ENCODE measurements around the gene COG3. TPM values are rescaled to one million over a fixed set of nuclear protein-coding genes. Genes with fewer than 3 reads are reported as not detected.

COG3 gene
- total and polyA plus RNA-seq, 2 donors from 2014 or later: 18.0 to 26.0 TPM

GRCh38 chr13:45518525-45519245 lies 53.9 kb downstream of the COG3 start:
- H3K4me3 ChIP-seq (ENCODE audit: low read length in 3 of 3): no peak overlapping the region
- H3K27ac ChIP-seq (ENCODE audit: low read depth in 2 of 2, low read length in 2 of 2): no peak overlapping the region
- no peaks in the 10 kb centered on the region for H3K27me3 ChIP-seq (ENCODE audit: control insufficient read depth, insufficient read depth, low read length)
- H3K4me1 ChIP-seq (ENCODE audit: control insufficient read depth in 2 of 3, insufficient read depth in 2 of 3, low read depth in 1 of 3, low read length in 3 of 3): no peaks in the 10 kb centered on the region
- peaks cover 11 to 46% (median 34%) of the 10 kb centered on the region in 3 donors for H3K36me3 ChIP-seq (ENCODE audit: control insufficient read depth in 2 of 3, insufficient read depth in 3 of 3, low read length in 3 of 3)
- DNase-seq: no peak
- H3K9ac ChIP-seq (ENCODE audit: low read length in 3 of 3): no peak overlapping the region
- intact Hi-C loops (cut with DNase I): no loop called here
- H3K9me3 ChIP-seq (ENCODE audit: control insufficient read depth in 2 of 3, insufficient read depth in 1 of 3, low read length in 3 of 3): no peaks in the 10 kb centered on the region
- TF ChIP-seq, protein P1, sequence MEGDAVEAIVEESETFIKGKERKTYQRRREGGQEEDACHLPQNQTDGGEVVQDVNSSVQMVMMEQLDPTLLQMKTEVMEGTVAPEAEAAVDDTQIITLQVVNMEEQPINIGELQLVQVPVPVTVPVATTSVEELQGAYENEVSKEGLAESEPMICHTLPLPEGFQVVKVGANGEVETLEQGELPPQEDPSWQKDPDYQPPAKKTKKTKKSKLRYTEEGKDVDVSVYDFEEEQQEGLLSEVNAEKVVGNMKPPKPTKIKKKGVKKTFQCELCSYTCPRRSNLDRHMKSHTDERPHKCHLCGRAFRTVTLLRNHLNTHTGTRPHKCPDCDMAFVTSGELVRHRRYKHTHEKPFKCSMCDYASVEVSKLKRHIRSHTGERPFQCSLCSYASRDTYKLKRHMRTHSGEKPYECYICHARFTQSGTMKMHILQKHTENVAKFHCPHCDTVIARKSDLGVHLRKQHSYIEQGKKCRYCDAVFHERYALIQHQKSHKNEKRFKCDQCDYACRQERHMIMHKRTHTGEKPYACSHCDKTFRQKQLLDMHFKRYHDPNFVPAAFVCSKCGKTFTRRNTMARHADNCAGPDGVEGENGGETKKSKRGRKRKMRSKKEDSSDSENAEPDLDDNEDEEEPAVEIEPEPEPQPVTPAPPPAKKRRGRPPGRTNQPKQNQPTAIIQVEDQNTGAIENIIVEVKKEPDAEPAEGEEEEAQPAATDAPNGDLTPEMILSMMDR (IDR thresholded peaks at IDR 0.05; ENCODE audit: borderline replicate concordance, extremely low read depth, insufficient read depth): no peak
- FAIRE-seq: no peak

- intact Hi-C loops (cut with DNase I): no loop called here
- Histone ChIP-seq H3K4me3 (ENCODE audit: low read length in 3 of 3) (no peak overlapping the region), H3K27ac (ENCODE audit: low read depth in 2 of 2, low read length in 2 of 2) (no peak overlapping the region), H3K4me1 (ENCODE audit: control insufficient read depth in 2 of 3, insufficient read depth in 2 of 3, low read depth in 1 of 3, low read length in 3 of 3) (no peaks in the 10 kb centered on the region), H3K27me3 (ENCODE audit: control insufficient read depth, insufficient read depth, low read length) (no peaks in the 10 kb centered on the region), H3K9ac (ENCODE audit: low read length in 3 of 3) (no peak overlapping the region), H3K36me3 (ENCODE audit: control insufficient read depth in 2 of 3, insufficient read depth in 3 of 3, low read length in 3 of 3) (peaks cover 11 to 46% (median 34%) of the 10 kb centered on the region in 3 donors), H3K9me3 (ENCODE audit: control insufficient read depth in 2 of 3, insufficient read depth in 1 of 3, low read length in 3 of 3) (no peaks in the 10 kb centered on the region)
- FAIRE-seq: no peak
- TF ChIP-seq, protein P1 (IDR thresholded peaks at IDR 0.05; ENCODE audit: borderline replicate concordance, extremely low read depth, insufficient read depth): no peak
- DNase-seq: no peak
Observed at GRCh38 chr13:45519493-45519892, 54.8 kb downstream of the COG3 start.

DNA sequence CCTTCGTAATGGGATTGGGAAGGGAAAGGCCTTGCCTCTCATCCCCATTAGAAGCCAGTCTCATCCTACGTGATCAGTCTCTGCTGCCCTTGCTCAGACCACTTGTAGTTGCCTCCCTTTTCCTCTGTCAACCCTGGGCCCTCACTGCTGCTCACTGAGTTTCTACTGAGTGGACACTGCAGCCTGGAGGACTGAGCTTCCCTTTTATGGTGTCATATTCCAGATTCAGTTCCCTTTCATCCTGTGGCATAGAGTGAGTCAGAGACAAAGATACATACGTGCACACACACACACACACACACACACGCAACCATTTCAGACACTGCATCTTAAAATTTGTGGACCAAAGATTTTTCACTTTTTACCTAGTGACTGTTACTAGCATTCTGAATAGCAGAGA lies 56.6 kb downstream of the COG3 start:
- no peaks in the 10 kb centered on the region for H3K27me3 ChIP-seq (ENCODE audit: control insufficient read depth, insufficient read depth, low read length)
- FAIRE-seq: no peak
- intact Hi-C loops (cut with DNase I): no loop called here
- no peaks in the 10 kb centered on the region for H3K9me3 ChIP-seq (ENCODE audit: control insufficient read depth in 2 of 3, insufficient read depth in 1 of 3, low read length in 3 of 3)
- TF ChIP-seq, protein P1 (IDR thresholded peaks at IDR 0.05; ENCODE audit: borderline replicate concordance, extremely low read depth, insufficient read depth): no peak
- H3K36me3 ChIP-seq (ENCODE audit: control insufficient read depth in 2 of 3, insufficient read depth in 3 of 3, low read length in 3 of 3): peaks cover 8 to 39% (median 27%) of the 10 kb centered on the region in 3 donors
- no peak overlapping the region for H3K9ac ChIP-seq (ENCODE audit: low read length in 3 of 3)
- no peak overlapping the region for H3K4me3 ChIP-seq (ENCODE audit: low read length in 3 of 3)
- no peaks in the 10 kb centered on the region for H3K4me1 ChIP-seq (ENCODE audit: control insufficient read depth in 2 of 3, insufficient read depth in 2 of 3, low read depth in 1 of 3, low read length in 3 of 3)
- DNase-seq: peak in 1 of 5 donors; percentile 17
- H3K27ac ChIP-seq (ENCODE audit: low read depth in 2 of 2, low read length in 2 of 2): no peak overlapping the region
